Measurements from ENCODE around the gene ABCB8.
"Not testable (repeated sequence)": the region's sequence is repeated elsewhere in the genome, so short reads cannot be mapped to it uniquely, and the experiment has no call there.

The ABCB8 gene

GRCh38 chr7:151035026-151035717 lies 6.9 kb downstream of the ABCB8 start:
- TF ChIP-seq, protein P1, sequence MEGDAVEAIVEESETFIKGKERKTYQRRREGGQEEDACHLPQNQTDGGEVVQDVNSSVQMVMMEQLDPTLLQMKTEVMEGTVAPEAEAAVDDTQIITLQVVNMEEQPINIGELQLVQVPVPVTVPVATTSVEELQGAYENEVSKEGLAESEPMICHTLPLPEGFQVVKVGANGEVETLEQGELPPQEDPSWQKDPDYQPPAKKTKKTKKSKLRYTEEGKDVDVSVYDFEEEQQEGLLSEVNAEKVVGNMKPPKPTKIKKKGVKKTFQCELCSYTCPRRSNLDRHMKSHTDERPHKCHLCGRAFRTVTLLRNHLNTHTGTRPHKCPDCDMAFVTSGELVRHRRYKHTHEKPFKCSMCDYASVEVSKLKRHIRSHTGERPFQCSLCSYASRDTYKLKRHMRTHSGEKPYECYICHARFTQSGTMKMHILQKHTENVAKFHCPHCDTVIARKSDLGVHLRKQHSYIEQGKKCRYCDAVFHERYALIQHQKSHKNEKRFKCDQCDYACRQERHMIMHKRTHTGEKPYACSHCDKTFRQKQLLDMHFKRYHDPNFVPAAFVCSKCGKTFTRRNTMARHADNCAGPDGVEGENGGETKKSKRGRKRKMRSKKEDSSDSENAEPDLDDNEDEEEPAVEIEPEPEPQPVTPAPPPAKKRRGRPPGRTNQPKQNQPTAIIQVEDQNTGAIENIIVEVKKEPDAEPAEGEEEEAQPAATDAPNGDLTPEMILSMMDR (IDR thresholded peaks at IDR 0.05; ENCODE audit: insufficient read depth, low read length, poor library complexity, severe bottlenecking), result no peak
- DNase-seq (ENCODE audit: extremely low read depth, insufficient read length), result no peak
- Histone ChIP-seq H3K4me3 (replicated peaks; ENCODE audit: low read depth, low read length) (no peak overlapping the region), H3K27me3 (replicated peaks; ENCODE audit: control insufficient read depth, insufficient read depth, low read length) (no peaks in the 10 kb centered on the region), H3K36me3 (ENCODE audit: control insufficient read depth, insufficient read depth, low read length) (peaks cover 18% of the 10 kb centered on the region)

DNA sequence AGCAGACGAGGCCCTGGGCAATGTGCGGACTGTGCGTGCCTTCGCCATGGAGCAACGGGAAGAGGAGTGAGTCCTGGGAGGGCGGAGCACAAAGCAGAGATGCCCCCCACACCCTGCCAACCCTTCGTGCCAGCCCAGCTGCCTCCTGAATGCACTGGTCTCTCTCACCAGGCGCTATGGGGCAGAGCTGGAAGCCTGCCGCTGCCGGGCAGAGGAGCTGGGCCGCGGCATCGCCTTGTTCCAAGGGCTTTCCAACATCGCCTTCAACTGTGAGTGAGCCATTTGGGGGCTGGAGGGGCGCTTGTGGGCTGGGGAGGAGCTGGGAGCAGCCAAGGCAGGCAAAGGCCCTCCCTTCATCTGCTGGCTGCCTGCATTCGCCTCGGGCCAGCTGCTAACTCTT lies 7.7 kb downstream of the ABCB8 start:
- no peak for DNase-seq (ENCODE audit: extremely low read depth, insufficient read length)
- Histone ChIP-seq H3K36me3 (ENCODE audit: control insufficient read depth, insufficient read depth, low read length) (peaks cover 18% of the 10 kb centered on the region), H3K4me3 (replicated peaks; ENCODE audit: low read depth, low read length) (no peak overlapping the region), H3K27me3 (replicated peaks; ENCODE audit: control insufficient read depth, insufficient read depth, low read length) (no peaks in the 10 kb centered on the region)
- TF ChIP-seq, protein P1 (IDR thresholded peaks at IDR 0.05; ENCODE audit: insufficient read depth, low read length, poor library complexity, severe bottlenecking), result no peak

DNA sequence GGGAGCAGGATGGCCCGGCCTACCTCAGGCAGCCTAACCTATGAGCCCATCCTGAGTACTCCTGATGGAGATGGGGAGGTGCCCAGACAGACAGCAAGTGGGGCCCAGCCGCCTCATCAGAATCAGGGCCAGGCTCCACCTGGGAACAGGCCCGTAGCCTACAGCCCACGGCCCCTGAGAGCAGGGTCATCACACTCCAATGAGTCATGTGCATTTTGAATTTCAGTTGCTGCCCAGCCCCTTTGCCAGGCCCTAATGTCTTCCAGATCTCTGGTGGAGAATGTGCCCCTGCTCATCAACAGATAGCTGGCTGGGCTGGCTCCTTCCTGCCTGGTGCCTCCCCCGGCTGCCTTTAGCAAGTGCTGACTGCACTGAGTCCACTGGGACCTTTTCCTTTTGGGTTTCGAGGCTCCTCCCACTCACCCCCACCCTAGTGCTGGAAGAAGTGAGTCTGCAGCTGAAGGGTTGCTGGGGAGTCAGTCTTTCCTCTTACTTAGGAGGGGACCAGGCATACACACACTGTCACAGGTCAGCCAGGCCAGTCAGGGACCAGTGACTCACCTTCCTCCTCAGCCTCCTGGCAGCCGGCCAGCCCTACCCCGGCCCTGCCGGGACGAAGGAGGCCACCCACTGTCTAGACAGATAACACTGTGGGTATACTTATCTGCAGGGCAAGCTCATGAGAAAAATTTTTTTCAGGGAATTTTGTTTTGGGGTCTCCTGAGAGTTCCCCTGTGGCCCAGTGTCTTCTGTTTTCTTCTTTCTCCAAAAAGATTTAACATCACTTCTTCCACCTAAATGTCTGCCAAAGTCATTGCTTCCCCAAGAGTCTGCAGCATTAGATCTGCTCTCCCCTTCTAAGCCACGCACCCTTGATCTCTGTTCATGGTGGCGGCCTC lies 10.9 kb downstream of the ABCB8 start:
- Histone ChIP-seq H3K27me3 (replicated peaks; ENCODE audit: control insufficient read depth, insufficient read depth, low read length) (no peaks in the 10 kb centered on the region), H3K36me3 (ENCODE audit: control insufficient read depth, insufficient read depth, low read length) (peaks cover 17% of the 10 kb centered on the region), H3K4me3 (replicated peaks; ENCODE audit: low read depth, low read length) (no peak overlapping the region)
- no peak for DNase-seq (ENCODE audit: extremely low read depth, insufficient read length)
- TF ChIP-seq, protein P1 (IDR thresholded peaks at IDR 0.05; ENCODE audit: insufficient read depth, low read length, poor library complexity, severe bottlenecking), result no peak

GRCh38 chr7:151039850-151040548 lies 11.7 kb downstream of the ABCB8 start:
- Histone ChIP-seq H3K27me3 (replicated peaks; ENCODE audit: control insufficient read depth, insufficient read depth, low read length) (no peaks in the 10 kb centered on the region), H3K36me3 (ENCODE audit: control insufficient read depth, insufficient read depth, low read length) (peaks cover 13% of the 10 kb centered on the region), H3K4me3 (replicated peaks; ENCODE audit: low read depth, low read length) (no peak overlapping the region)
- DNase-seq (ENCODE audit: extremely low read depth, insufficient read length), result no peak
- TF ChIP-seq, protein P1 (IDR thresholded peaks at IDR 0.05; ENCODE audit: insufficient read depth, low read length, poor library complexity, severe bottlenecking), result no peak

GRCh38 chr7:151040616-151041375 lies 12.5 kb downstream of the ABCB8 start:
- H3K36me3 ChIP-seq (ENCODE audit: control insufficient read depth, insufficient read depth, low read length), result peaks cover 7% of the 10 kb centered on the region
- DNase-seq (ENCODE audit: extremely low read depth, insufficient read length), result no peak
- no peaks in the 10 kb centered on the region for H3K27me3 ChIP-seq (replicated peaks; ENCODE audit: control insufficient read depth, insufficient read depth, low read length)
- TF ChIP-seq, protein P1 (IDR thresholded peaks at IDR 0.05; ENCODE audit: insufficient read depth, low read length, poor library complexity, severe bottlenecking), result no peak
- H3K4me3 ChIP-seq (replicated peaks; ENCODE audit: low read depth, low read length), result no peak overlapping the region

GRCh38 chr7:151043449-151043848 lies 15.2 kb downstream of the ABCB8 start:
- not testable (repeated sequence) for H3K36me3 ChIP-seq (ENCODE audit: control insufficient read depth, insufficient read depth, low read length); DNase-seq (ENCODE audit: extremely low read depth, insufficient read length); H3K4me3 ChIP-seq (replicated peaks; ENCODE audit: low read depth, low read length); H3K27me3 ChIP-seq (replicated peaks; ENCODE audit: control insufficient read depth, insufficient read depth, low read length)

All from GM06990 (cell line).